ENCODE measurements around the gene COL16A1.

The COL16A1 gene

DNA sequence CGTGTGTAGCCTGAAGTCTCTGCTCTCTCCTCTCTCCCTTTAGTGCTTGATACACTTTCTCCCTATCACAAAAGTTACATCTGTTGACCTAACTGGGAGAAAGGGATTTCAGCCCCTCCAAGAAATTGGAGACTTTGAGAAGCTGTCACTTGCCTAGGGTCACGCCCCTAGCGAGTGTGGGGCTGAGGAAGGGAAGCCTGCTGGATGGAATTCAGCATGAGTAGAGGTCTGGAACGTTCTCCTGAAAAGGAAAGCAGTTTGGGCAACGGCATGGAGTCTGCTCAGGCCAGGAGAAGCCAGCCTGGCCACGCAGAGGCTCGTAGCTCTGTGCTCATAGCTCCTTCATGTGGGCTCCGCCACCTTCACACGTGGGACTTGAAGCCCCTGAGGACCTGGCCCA lies 22.4 kb downstream of the COL16A1 start:
- no peak for DNase-seq

GRCh38 chr1:31679676-31680230 lies 24.1 kb downstream of the COL16A1 start:
- no peak for DNase-seq

GRCh38 chr1:31679091-31679490 lies 24.7 kb downstream of the COL16A1 start:
- DNase-seq, result no peak

GRCh38 chr1:31678681-31679080 lies 25.1 kb downstream of the COL16A1 start:
- DNase-seq, result no peak

DNA sequence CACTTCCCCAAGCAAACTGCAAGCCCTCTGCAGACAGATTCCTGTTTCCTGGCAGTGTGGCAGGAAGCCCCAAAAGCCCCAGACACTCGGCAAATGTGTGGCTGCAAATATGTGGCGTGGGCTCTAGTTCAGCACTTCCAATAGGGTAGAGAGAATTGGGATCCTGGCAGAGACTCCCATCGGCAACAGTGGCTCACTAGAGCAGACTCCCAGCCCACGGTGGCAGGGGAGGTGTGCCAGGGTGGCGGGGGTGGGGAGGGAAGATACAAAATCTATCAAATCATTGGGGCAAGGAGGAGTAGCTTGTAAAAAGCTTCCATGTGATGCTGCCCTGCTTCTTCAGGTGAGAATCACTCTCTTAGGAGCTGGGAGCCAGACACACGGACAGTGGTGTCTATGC lies 25.9 kb downstream of the COL16A1 start:
- DNase-seq, result no peak

- no peak for DNase-seq
These were observed 26.4 kb downstream of the COL16A1 start for GRCh38 chr1:31677401-31677800.

DNA sequence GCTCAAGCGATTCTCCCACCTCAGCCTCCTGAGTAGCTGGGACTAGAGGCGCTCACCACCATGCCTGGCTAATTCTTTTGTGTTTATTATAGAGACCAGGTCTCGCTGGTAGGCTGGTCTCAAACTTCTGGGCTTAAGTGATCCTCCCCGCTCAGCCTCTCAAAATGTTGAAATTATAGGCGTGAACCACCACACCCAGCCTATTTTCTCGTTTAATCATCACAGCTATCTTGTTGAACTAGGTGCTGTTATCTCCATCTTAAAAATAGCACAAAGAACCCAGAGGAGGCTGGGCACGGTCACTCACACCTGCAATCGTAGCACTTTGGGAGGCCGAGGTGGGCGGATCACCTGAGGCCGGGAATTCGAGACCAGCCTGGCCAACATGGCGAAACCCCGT lies 28.1 kb downstream of the COL16A1 start:
- no peak for DNase-seq

GRCh38 chr1:31675161-31675560 lies 28.7 kb downstream of the COL16A1 start:
- DNase-seq, result no peak

DNA sequence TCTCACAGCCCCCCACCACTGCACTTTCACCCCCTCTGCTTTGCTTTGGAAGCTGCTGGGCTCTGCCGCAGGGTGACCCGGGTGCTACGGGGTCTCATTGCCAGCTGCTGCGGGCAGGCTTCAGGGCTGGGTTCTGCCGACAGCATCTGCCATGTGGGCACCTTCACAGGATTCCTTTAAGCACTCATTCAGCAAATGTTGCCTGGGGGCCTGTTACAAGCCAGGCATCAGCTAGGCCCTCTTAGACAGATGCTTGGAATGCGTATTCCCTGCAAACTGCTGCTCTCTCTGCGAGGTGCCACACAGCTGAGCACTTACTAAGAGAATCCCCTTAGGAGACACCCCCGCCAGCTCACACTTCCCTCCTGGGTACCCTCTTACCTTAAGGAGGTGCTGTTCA lies 29.2 kb downstream of the COL16A1 start:
- DNase-seq, result no peak

GRCh38 chr1:31673433-31673832 lies 30.4 kb downstream of the COL16A1 start:
- DNase-seq, result no peak

DNA sequence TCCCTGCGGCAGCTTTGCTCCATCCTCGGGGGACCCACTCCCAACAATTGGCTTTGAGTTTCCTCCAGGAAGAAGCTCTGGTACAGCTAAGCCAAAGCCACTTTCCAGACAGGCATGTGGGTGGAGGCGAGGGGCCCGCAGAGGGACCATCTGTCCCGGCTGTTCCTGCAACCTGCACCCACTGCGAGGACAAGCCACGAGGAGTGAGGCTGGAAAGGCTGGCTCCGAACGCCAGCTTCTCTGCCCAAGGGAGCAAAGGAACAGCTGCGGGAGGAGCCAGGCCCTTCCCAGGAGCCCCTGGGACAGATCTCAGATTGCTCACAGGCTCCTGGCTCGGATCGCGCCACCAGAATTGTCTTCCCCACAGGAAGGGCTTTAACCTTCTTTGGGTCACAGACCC lies 30.8 kb downstream of the COL16A1 start:
- DNase-seq, result no peak

DNA sequence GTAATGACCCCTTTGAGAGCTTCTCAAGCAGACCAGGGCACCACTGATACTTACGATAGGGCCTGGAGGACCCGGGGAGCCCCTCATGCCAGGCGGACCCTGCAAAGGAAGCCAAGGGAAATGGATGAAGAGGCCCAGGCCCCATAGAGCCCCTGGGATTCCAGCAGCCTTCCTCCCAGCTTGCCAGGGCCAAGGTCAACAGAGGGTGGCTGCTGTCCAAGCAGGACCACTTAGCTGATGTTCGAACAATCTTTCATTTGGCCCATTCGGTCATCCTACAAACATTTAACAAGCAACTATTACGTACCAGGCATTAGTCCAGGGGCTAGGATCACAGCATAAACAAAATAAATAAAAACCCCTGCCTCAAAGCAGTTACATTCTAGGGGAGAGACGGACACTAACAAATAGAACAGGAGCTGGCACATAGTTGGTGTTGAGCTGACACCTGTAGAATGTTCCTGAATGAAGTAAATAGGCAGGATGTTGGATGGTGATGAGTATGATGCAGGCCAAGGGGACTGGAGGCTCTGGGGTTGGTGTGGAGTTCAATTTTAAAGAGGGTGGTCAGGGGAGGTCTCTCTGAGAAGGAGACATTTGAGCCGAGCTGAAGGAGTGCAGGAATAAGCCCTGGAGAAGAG lies 32.1 kb downstream of the COL16A1 start:
- no peak for DNase-seq

- no peak for DNase-seq
These were observed 32.7 kb downstream of the COL16A1 start for GRCh38 chr1:31671147-31671546.

GRCh38 chr1:31670593-31670964 lies 33.2 kb downstream of the COL16A1 start:
- DNase-seq, result peak; percentile 50

DNA sequence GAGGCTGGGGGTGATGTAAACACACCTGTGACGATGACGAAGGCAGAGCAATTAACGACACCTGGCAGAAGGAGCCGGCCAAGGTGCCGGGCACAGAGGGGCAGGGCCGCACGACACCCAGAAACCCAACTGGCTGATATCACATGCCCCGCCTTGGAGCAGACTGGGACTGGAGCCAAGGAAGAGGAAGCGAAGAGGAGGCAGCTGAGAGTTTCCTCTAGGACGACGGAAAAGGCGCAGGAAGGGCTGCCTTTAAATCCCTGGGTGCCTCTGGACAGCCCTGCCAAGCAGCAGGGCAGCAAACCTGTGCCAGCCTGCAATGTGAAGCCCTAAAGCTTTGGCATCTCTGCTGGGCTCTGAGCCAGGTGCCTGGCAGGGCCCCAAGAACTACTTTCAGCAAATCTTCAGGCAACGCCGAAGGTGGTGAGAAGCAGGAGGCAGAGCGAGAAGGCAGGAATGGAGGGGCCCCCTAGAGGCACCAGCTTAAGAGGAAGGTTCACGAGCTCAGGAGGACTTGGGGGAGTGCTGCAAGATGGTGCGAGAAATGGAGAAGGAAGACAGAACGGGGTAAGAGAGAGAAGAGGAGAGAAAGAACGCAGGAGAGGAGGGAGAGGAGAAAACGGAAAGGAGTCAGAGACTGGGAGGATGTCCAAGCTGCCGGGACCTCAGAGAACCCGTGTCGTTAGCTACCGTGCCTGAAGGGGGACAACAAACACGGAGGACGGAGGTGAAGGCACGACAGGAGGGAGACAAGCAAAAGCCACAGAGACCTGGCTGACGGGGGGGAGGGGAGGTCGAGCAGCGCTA lies 33.8 kb downstream of the COL16A1 start:
- peak; percentile 98 for DNase-seq

GRCh38 chr1:31669433-31669785 lies 34.4 kb downstream of the COL16A1 start:
- DNase-seq, result no peak

DNA sequence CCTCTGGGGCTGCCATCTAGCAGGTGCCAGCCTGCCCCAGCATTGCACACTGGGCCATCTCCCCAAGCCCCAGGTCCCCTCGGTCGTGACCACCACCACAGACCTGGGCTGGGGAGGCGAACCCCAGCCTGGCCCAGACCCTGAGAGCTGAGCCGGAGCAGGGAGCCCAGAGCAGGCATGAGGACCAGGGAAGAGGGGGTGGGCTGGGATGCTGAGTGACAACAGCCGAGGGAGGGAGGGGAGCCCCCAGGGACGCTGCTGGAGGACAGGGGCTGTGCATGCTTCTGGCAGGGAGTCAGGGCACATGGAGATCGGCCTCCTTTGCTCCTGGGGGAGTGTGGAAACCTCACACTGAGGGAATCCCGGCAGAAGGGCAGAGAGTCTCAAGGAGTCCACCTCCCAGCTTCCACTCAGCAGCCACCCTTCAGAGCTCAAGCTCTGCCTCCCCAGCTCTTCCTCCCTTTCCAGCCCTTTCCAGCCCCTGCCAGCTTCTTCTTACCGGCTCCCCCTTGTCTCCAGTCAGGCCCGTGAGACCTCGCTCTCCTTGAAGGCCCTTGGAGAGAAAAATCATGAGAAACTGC lies 35.4 kb downstream of the COL16A1 start:
- DNase-seq, result peak; percentile 37

DNA sequence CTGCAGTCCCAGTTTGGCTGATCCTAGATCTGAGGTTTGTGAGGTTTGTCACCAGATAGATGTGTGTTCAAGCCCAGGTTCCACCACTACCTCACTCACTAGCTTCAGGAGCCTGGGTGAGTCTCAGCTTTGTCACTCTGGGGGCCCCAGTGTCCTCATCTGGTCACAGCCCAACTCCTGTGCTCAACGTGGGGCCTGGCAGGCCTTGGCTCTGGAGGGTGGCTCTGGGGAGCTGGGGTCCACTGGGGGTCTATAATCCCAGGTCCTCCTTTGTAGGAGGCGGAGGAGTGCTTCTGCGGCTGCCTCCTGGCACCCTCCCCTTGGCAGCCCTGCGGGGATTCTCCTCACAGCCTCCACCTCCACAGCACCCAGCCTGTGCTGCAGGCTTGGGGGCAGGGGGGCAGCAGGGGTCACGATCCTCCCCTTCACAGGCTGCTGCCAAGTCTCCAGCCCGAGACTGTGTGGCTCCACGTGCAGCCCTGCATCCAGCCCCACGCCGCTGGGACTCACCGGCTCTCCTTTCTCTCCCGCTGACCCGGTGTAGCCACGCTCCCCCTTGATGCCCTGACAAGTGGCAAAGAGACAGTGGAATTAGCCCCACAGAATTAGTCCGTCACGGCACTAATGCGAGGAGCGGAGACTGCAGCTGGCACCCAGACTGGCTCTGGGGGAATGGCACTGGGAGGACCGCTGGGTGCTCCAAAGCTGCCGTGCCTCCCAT lies 36.6 kb downstream of the COL16A1 start:
- no peak for DNase-seq

- peak; percentile 81 for DNase-seq
These were observed 37.4 kb downstream of the COL16A1 start for GRCh38 chr1:31666263-31666963.

DNA sequence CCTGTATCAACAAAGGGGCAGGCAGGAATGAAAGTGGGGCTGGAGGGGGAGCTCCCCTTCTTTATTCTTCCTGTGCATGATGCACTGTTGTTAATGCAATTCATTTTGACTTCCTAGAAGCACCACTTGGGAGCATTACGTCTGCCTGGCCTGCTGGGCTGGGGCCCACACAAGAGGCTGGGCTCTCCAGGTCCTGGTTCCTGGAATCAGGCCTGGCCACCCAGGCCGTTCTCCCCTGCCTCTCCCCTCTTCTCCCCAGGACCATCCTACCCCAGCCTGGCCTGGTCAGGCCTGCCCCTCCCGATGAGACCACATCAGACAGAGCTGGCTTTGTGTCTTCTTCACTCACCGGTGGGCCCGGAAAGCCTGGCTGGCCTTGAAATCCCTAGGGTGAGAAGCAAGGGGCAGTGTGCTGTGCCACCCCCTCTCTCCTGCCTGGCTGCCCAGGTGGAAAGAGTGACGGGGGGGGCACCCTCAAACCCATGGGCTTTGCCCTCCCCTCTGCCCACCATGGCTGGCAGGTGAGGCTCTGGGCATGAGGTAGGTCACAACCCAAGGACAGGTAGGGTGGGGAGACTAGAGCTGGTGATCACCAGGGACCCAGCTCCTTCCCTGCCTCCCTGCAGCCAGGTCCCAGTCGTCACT lies 38.5 kb downstream of the COL16A1 start:
- DNase-seq, result no peak

DNA sequence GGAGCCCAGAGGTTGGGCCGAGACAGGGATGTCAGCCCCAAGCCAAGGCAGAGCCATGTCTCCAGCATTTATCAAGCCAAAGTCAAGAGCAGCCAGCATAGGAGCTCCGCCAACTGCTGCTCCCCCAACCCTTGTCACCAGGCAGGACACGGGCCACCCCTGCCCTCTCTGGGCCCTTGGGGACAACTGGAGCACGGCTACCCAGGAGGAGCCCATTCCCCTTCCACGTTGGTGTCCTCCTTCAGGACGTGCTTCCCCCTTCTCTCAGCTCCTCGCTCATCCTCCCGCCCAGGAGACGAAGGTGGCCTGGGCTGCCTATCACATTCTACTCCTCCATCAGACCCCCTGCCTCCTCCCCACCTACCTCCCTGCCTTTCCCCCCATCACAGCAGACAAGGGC lies 39.3 kb downstream of the COL16A1 start:
- DNase-seq, result no peak
